ENCODE measurements around the gene SERP1. TPM values are rescaled to one million over a fixed set of nuclear protein-coding genes. Genes with fewer than 3 reads are reported as not detected.

SERP1 gene
- polyA plus RNA-seq, 1 of the 3 experiments (the other 2 are of a cell fraction) = 77.4 TPM

DNA sequence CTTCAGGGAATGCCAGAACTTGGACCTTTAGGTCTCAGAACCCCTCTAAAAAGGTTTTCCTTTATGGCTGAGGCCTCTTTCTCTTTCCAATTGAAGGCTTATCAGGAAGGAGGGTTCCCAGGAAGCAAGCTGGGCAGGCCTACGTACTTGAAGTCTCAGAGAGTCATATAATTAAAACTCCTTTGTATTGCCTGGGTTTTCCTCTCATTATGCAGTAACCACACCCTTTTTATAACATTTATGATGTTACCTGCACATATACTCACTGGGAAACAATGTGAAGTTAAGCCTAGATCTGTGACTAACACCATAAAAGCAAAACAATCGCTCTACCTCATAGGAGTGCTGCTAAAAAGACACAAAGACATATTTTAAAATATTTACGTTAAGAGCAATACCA is 27.3 kb downstream of the SERP1 start:
- Histone ChIP-seq H3K4me2 (no peak overlapping the region), H3K4me3 (ENCODE audit: low read depth in 2 of 2, low read length in 1 of 2) (no peak overlapping the region), H3F3A (replicated peaks; ENCODE audit: insufficient read depth) (no peaks in the 10 kb centered on the region), H3K79me2 (ENCODE audit: insufficient read depth) (no peaks in the 10 kb centered on the region), H3K9ac (no peak overlapping the region), H2AFZ (ENCODE audit: low read depth) (no peak overlapping the region), H3K27ac (ENCODE audit: low read depth in 2 of 2, low read length in 1 of 2) (no peak overlapping the region), H3K9me3 (no peaks in the 10 kb centered on the region), H3K9me2 (no peaks in the 10 kb centered on the region), H3K27me3 (ENCODE audit: insufficient read depth) (no peaks in the 10 kb centered on the region), H3K36me3 (replicated peaks in 1 of 2; ENCODE audit: control insufficient read depth in 1 of 2, insufficient read depth in 2 of 2, low read length in 1 of 2) (no peaks in the 10 kb centered on the region), H4K20me1 (ENCODE audit: insufficient read depth) (no peaks in the 10 kb centered on the region), H3K4me1 (ENCODE audit: control insufficient read depth in 1 of 2, insufficient read depth in 2 of 2, low read depth in 1 of 2, low read length in 1 of 2) (no peaks in the 10 kb centered on the region)
- WGBS (ENCODE audit: low lambda C conversion rate) = 91% methylated on average over 3 of the region's 3 CpGs
- ChIA-PET POLR2A (no interaction called here), CTCF (interaction anchor here (1.0 kb wide), 1 partner anchor 9 kb away, joined by 4 read pairs; no protein-coding TSS in a partner anchor)
- no peak for DNase-seq
- no peak for TF ChIP-seq TEAD4 (IDR thresholded peaks at IDR 0.05; ENCODE audit: borderline replicate concordance, insufficient read depth)
- TF ChIP-seq, protein P1, sequence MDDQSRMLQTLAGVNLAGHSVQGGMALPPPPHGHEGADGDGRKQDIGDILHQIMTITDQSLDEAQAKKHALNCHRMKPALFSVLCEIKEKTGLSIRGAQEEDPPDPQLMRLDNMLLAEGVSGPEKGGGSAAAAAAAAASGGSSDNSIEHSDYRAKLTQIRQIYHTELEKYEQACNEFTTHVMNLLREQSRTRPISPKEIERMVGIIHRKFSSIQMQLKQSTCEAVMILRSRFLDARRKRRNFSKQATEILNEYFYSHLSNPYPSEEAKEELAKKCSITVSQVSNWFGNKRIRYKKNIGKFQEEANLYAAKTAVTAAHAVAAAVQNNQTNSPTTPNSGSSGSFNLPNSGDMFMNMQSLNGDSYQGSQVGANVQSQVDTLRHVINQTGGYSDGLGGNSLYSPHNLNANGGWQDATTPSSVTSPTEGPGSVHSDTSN (IDR thresholded peaks at IDR 0.05) = no peak
- TF ChIP-seq SIN3A (IDR thresholded peaks at IDR 0.05; ENCODE audit: borderline replicate concordance, low read depth, low read length) = no peak
- TF ChIP-seq, protein P2, sequence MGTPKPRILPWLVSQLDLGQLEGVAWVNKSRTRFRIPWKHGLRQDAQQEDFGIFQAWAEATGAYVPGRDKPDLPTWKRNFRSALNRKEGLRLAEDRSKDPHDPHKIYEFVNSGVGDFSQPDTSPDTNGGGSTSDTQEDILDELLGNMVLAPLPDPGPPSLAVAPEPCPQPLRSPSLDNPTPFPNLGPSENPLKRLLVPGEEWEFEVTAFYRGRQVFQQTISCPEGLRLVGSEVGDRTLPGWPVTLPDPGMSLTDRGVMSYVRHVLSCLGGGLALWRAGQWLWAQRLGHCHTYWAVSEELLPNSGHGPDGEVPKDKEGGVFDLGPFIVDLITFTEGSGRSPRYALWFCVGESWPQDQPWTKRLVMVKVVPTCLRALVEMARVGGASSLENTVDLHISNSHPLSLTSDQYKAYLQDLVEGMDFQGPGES (IDR thresholded peaks at IDR 0.05; ENCODE audit: low read depth, low read length) = no peak
- TF ChIP-seq, protein P3, sequence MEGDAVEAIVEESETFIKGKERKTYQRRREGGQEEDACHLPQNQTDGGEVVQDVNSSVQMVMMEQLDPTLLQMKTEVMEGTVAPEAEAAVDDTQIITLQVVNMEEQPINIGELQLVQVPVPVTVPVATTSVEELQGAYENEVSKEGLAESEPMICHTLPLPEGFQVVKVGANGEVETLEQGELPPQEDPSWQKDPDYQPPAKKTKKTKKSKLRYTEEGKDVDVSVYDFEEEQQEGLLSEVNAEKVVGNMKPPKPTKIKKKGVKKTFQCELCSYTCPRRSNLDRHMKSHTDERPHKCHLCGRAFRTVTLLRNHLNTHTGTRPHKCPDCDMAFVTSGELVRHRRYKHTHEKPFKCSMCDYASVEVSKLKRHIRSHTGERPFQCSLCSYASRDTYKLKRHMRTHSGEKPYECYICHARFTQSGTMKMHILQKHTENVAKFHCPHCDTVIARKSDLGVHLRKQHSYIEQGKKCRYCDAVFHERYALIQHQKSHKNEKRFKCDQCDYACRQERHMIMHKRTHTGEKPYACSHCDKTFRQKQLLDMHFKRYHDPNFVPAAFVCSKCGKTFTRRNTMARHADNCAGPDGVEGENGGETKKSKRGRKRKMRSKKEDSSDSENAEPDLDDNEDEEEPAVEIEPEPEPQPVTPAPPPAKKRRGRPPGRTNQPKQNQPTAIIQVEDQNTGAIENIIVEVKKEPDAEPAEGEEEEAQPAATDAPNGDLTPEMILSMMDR (IDR thresholded peaks at IDR 0.05) = no peak
- no peak for TF ChIP-seq FOSL2 (IDR thresholded peaks at IDR 0.05; ENCODE audit: borderline replicate concordance, low read depth)
- TF ChIP-seq POLR2AphosphoS5 (IDR thresholded peaks at IDR 0.05; ENCODE audit: low read depth, low read length) = no peak

DNA sequence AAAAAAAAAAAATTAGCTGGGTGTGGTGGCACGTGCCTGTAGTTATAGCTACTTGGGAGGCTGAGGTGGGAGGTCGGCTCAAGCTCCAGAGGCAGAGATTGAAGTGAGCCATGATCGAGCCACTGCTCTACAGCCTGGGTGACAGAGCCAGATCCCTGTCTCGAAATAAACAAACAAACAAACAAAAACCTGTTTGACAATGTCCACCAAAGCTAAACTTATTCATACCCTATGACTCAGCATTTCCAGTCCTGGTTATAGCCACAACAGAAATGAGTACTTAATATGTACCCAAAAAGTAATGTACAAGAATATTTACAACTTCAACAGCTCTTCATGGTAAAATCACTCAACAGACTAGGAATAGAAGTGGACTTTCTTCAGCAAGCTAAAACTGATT is 31.1 kb downstream of the SERP1 start:
- Histone ChIP-seq H3K9ac (no peak overlapping the region), H3K4me3 (ENCODE audit: low read depth in 2 of 2, low read length in 1 of 2) (no peak overlapping the region), H3F3A (replicated peaks; ENCODE audit: insufficient read depth) (no peaks in the 10 kb centered on the region), H3K79me2 (ENCODE audit: insufficient read depth) (no peaks in the 10 kb centered on the region), H3K4me1 (ENCODE audit: control insufficient read depth in 1 of 2, insufficient read depth in 2 of 2, low read depth in 1 of 2, low read length in 1 of 2) (no peaks in the 10 kb centered on the region), H2AFZ (ENCODE audit: low read depth) (no peak overlapping the region), H3K27ac (ENCODE audit: low read depth in 2 of 2, low read length in 1 of 2) (no peak overlapping the region), H4K20me1 (ENCODE audit: insufficient read depth) (no peaks in the 10 kb centered on the region), H3K4me2 (no peak overlapping the region), H3K9me2 (no peaks in the 10 kb centered on the region), H3K27me3 (ENCODE audit: insufficient read depth) (no peaks in the 10 kb centered on the region), H3K9me3 (no peaks in the 10 kb centered on the region), H3K36me3 (replicated peaks in 1 of 2; ENCODE audit: control insufficient read depth in 1 of 2, insufficient read depth in 2 of 2, low read length in 1 of 2) (no peaks in the 10 kb centered on the region)
- WGBS (ENCODE audit: low lambda C conversion rate) = 77% methylated on average over 4 of the region's 4 CpGs
- POLR2A ChIA-PET = no interaction called here
- TF ChIP-seq SMC3 (IDR thresholded peaks at IDR 0.05; ENCODE audit: low read depth, low read length) (no peak), RAD21 (IDR thresholded peaks at IDR 0.05; ENCODE audit: low read length) (no peak), EZH2phosphoT487 (IDR thresholded peaks at IDR 0.05; ENCODE audit: borderline replicate concordance, low read depth) (no peak), USF2 (IDR thresholded peaks at IDR 0.05; ENCODE audit: borderline replicate concordance, low read depth, low read length) (no peak), TCF12 (IDR thresholded peaks at IDR 0.05) (no peak)
- TF ChIP-seq, protein P3 (IDR thresholded peaks at IDR 0.05) = no peak
- CTCF ChIA-PET = no interaction called here
- no peak for DNase-seq
